HG02571 (cell line): Measurements from ENCODE around the gene CCDC85C.

Experiments
- ATAC-seq: cut with Tn5 transposase; IDR thresholded peaks from one replicate; pipeline ENCODE4 v1.9.1; 2021; ENCODE audit warnings: mild to moderate bottlenecking, moderate library complexity; ENCODE audit not compliant: unreplicated experiment

The CCDC85C gene

GRCh38 chr14:99513946-99514551 lies 90.0 kb downstream of the CCDC85C start:
- ATAC-seq = no peak

- ATAC-seq = no peak
Measured at GRCh38 chr14:99513183-99513694, 90.8 kb downstream of the CCDC85C start.

DNA sequence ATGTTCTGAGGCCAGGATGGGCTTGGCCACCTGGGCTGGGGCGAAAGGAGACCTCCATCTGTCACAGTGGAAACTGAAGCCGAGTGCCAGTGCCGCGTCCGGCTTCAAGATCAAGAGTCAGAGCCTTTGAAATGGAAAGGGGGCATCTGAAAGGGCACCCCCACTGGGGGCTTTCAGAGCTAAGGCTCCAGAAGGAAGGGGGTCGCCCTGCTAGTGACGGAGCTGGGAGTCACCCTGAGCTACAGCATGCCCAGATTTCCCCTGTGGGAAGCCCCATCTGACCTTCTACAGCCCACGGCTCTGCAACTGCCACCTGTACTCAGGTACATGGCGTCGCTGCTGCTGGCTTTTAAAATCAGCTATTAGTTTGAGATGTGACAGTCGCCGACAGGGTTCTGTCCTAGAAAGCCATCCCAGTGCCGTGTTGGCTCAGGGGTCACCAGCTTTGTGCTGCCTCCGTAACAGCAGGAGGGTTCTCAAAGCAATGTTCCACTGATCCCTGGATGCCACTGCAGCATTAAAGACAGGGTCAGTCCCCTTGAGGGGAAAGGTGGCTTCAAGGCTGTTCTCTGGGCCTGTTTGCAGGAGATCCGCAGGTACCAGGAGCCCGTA lies 91.3 kb downstream of the CCDC85C start:
- ATAC-seq = no peak

GRCh38 chr14:99512110-99512449 lies 91.9 kb downstream of the CCDC85C start:
- no peak for ATAC-seq

DNA sequence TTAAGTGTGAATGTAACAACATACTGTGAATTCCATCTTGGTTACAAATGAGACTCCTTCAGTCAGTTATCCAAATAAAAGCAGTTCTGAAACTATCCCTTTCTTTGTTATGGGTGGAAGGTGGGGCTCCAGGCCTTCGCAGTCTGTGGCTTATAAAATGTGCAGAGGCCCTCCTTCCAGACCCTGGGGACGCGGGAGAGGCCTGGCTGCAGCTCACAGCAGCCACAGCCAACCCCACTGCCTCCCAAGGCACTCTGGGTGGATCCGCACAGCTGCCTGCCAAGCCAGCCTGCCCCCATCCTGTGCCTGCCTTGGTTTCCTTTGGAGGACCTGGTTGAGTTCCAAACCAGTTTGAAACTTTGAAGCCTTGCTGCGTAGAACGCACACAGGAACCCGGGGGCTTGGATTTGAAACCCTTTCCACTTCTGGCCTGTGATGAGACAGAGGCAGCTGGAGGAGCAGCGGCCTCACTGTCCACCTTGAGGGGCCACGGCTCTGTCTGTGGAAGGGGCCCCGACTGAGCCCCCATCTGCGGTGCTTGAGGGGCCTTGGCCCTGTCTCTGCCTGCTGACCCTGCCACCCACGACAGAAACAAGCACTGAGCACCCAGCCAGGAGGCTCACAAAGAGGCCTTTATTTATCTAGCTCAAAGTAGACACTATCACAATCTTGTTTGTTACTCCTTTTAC lies 92.4 kb downstream of the CCDC85C start:
- no peak for ATAC-seq

DNA sequence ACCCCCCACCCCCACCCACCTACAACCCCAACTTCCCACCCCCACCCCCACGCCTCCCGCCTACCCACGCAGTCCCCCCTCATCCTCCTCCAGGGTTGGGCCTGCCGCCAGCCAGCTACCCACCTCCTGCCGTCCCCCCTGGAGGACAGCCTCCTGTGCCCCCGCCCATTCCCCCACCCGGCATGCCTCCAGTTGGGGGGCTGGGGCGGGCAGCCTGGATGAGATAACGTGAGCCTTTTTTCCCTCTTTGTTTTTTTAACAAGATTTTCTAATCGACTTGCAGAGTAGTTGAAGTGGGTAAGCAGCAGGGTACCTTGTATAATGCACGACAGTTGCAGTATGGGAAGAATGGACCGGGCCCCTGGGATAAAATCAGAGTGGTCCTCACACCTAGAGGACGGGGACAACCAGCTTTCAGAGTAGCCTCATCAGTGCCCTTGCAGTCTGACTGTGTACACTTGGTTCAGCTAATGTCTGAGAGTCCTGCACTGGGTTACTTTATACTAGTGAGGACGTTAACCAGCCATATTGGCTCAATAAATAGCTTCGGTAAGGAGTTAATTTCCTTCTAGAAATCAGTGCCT lies 93.4 kb downstream of the CCDC85C start:
- ATAC-seq = no peak

DNA sequence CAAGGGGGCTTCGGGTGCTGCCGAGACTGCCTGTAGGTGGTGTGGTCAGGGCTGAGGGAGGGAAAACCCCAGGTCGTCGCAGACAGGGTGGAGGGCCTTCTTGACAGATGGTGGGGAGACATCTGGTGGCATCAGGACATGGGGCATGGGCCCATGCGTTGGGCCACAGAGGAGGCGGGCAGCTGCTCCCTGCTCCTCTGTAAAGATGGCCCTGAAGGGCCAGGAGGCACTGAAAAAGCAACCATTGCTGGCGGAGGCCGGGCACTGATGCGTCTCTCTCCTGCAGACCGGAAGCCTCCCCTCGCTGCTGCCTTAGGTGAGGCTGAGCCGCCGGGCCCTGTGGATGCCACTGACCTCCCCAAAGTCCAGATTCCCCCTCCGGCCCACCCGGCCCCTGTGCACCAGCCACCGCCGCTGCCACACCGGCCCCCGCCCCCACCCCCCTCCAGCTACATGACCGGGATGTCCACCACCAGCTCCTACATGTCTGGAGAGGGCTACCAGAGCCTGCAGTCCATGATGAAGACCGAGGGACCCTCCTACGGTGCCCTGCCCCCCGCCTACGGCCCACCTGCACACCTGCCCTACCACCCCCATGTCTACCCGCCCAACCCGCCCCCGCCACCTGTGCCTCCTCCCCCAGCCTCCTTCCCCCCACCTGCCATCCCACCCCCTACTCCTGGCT lies 94.0 kb downstream of the CCDC85C start:
- no peak for ATAC-seq

DNA sequence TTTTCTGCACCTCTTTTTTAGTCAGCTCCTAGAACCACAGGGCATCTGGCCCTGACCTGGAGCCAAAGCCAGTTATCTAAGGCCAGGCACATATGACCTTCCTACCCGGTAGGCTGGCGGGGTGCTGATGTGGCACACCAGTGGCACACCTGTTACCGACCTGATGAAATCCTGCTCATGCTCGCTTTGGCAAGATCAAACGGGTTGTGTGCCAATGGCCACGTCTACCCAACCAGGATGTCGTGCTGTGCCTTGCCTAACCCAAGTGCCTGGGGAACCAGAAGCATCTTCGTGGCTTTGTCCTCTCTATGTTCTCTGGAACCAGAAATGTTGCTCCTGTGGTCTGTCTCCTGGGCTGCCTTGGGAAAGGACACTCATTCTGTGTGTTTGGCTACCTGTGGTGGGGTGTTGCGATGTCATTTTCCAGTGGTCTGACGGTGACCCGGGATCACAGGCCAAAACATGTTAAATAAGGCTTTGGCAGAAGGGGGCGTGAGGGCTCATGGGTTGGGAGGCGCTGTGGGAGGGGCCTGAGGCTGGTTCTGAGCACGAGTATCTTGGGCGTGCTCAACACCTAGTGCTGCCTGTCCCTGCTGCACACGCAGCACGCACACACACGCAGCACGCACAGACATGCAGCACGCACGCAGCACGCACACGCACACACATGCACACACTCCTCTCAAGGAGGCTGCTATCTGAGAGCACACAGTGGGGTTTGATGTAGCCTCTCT lies 94.9 kb downstream of the CCDC85C start:
- no peak for ATAC-seq

- ATAC-seq = no peak
Measured at GRCh38 chr14:99507860-99508640, 96.0 kb downstream of the CCDC85C start.

GRCh38 chr14:99506276-99506675 lies 97.7 kb downstream of the CCDC85C start:
- no peak for ATAC-seq

- no peak for ATAC-seq
Measured at GRCh38 chr14:99505089-99505488, 98.9 kb downstream of the CCDC85C start.

GRCh38 chr14:99503848-99504453 lies 100.1 kb downstream of the CCDC85C start:
- ATAC-seq = no peak

DNA sequence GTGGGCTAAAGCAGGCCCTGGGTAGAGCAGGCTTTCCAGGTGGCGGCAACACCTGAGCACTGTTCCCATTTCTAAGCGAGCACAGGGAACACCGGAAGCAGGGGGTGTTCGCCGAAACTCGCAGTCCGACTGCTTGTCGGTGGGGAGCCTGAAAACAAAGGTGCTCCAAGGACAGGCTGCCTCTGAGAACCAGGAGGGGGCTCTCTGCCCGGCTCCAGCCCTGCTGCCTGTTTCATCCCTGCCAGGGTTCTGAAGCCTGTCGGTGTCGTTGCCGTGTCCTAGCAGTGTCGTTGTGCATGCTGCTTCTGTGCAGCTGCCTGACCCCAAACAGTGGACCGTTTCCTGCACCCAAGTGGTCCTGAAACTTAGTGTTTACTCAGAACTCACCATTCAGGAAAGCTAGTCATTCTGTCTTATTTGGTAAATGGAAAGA lies 101.0 kb downstream of the CCDC85C start:
- no peak for ATAC-seq

DNA sequence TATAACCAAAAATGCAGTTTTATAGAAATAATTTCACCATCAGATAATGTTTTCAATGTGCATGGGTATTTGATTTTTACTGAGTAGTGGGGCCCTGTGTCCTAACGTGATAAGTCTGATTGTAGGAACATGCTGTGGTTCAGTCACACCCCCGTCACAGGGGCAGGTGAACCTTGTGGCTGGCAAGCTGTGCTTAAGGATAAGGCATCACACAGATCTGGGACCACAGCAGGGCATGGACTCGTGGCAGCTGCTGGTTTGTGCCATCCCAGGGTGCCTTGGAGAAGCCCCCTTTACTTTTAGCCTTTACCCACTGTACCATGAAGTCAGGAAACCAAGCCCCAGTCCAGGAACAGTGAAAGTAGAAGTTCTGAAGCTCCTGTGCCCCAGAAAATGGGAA lies 106.1 kb downstream of the CCDC85C start:
- ATAC-seq = no peak

GRCh38 chr14:99497341-99497740 lies 106.7 kb downstream of the CCDC85C start:
- ATAC-seq = no peak

- no peak for ATAC-seq
Measured at GRCh38 chr14:99484106-99484505, 119.9 kb downstream of the CCDC85C start.

DNA sequence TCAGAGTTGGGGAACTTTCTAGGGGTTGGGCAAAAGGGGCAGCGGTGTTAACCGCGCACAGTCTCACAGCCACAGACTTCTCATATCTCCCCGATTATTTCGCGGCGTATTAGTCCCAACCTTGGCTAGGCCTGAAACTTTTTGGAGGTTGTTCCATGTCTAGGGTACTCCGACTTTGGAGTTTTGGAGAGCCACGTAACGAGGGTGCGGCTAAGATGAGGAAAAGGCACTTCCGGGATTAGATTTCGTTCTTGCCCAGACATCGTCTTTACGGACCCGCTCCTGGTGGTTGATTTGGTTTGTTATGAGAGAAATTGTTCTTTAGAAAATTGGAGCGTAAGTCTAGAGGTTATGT lies 122.3 kb downstream of the CCDC85C start:
- ATAC-seq = no peak

- peak; percentile 86 for ATAC-seq
Measured at GRCh38 chr14:99480917-99481744, 122.9 kb downstream of the CCDC85C start, which contains the start of gene CCNK. TSS of gene CCNK (plus strand) at chr14:99481409. CDS start at chr14:99492678, 11,269 bp downstream.
